ENCODE results near the gene LITAFD.
"Not testable (repeated sequence)": the region's sequence is repeated elsewhere in the genome, so short reads cannot be mapped to it uniquely, and the experiment has no call there.

The LITAFD gene

GRCh38 chr16:8858994-8859912 lies 22.9 kb upstream of the LITAFD start:
- DNase-seq: no peak

- no peak for DNase-seq
Measured at GRCh38 chr16:8859913-8860881, 22.0 kb upstream of the LITAFD start.

GRCh38 chr16:8861563-8862308 lies 20.4 kb upstream of the LITAFD start:
- no peak for DNase-seq

- DNase-seq: no peak
Measured at GRCh38 chr16:8862309-8863130, 19.6 kb upstream of the LITAFD start.

- peak; percentile 16 for DNase-seq
Measured at GRCh38 chr16:8863594-8864424, 18.3 kb upstream of the LITAFD start.

GRCh38 chr16:8864480-8865110 lies 17.6 kb upstream of the LITAFD start:
- DNase-seq: no peak

- no peak for DNase-seq
Measured at GRCh38 chr16:8865145-8865882, 16.8 kb upstream of the LITAFD start.

- no peak for DNase-seq
Measured at GRCh38 chr16:8866118-8866883, 15.8 kb upstream of the LITAFD start.

- no peak for DNase-seq
Measured at GRCh38 chr16:8866884-8867215, 15.3 kb upstream of the LITAFD start.

GRCh38 chr16:8867216-8867931 lies 14.8 kb upstream of the LITAFD start:
- DNase-seq: no peak

GRCh38 chr16:8867932-8868415 lies 14.2 kb upstream of the LITAFD start:
- peak; percentile 60 for DNase-seq

GRCh38 chr16:8868416-8869211 lies 13.5 kb upstream of the LITAFD start, which contains the start of gene CARHSP1:
Gene CARHSP1 (minus strand): TSS chr16:8869006. CDS start chr16:8859328, 9,678 bp downstream.
- peak; percentile 85 for DNase-seq

GRCh38 chr16:8869212-8869987 lies 12.8 kb upstream of the LITAFD start:
- no peak for DNase-seq

- DNase-seq: not testable (repeated sequence)
Measured at GRCh38 chr16:8869988-8870241, 12.2 kb upstream of the LITAFD start.

GRCh38 chr16:8872071-8872470 lies 10.1 kb upstream of the LITAFD start:
- DNase-seq: no peak
